MG63 (cell line): ENCODE data around the gene AGPAT2. TPM values are rescaled to one million over a fixed set of nuclear protein-coding genes. Genes with fewer than 3 reads are reported as not detected.

Experiments
- DNase-seq: peaks from one replicate; pipeline ENCODE4 v3.0.0-alpha.2; 2020
- H3K27me3 ChIP-seq: fragments of 250-450 bp; sonication (Bioruptor Pico); 2 replicates; pipeline ENCODE4 v1.5.1; 2020; ENCODE audit warnings: mild to moderate bottlenecking, moderate library complexity
- H3K36me3 ChIP-seq: fragments of 250-450 bp; sonication (Bioruptor Pico); 2 replicates; pipeline ENCODE4 v1.5.1; 2020; ENCODE audit warnings: mild to moderate bottlenecking, moderate library complexity
- H3K4me3 ChIP-seq: fragments of 250-450 bp; sonication (Bioruptor Pico); 2 replicates; pipeline ENCODE4 v1.5.1; 2020; ENCODE audit warnings: mild to moderate bottlenecking, moderate library complexity
- H3K9me3 ChIP-seq: fragments of 250-450 bp; sonication (Bioruptor Pico); 2 replicates; pipeline ENCODE4 v1.5.1; 2020; ENCODE audit warnings: mild to moderate bottlenecking, moderate library complexity
- total RNA-seq: library from RNA; depleted of rRNA; stranded (reverse); fragments of >200 nt; shearing (Covaris generic); gene quantifications from 2 replicates; pipeline ENCODE4 v1.2.3, GENCODE V29; 2014; ENCODE audit warnings: low replicate concordance

AGPAT2 gene
- total RNA-seq, 1 experiment from 2014 or later: 116 TPM

DNA sequence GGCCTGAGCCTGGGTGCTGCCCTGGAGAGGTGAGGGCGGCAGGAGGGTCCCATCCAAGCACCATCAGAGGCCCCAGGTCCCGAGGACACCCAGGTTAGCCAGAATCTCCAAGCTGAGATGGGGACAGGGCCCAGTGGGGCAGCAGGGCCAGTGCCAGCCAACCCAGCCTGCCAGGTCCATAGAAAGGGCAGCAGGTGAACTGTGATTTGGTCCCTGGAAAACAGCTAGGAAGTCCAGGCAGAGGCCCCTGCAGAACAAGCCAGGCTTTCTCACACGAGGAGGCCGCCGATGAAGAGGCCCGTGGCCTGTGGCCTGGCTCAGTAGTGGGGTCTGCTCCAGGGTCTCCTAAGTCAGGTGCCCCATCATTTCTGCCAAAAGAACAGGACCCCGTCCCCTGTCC is 2.0 kb downstream of the AGPAT2 start:
- H3K36me3 ChIP-seq: no peaks in the 10 kb centered on the region; the same call in 1 of the 2 replicates
- no peaks in the 10 kb centered on the region for H3K9me3 ChIP-seq
- H3K4me3 ChIP-seq: no peak overlapping the region
- no peaks in the 10 kb centered on the region for H3K27me3 ChIP-seq
- no peak for DNase-seq

DNA sequence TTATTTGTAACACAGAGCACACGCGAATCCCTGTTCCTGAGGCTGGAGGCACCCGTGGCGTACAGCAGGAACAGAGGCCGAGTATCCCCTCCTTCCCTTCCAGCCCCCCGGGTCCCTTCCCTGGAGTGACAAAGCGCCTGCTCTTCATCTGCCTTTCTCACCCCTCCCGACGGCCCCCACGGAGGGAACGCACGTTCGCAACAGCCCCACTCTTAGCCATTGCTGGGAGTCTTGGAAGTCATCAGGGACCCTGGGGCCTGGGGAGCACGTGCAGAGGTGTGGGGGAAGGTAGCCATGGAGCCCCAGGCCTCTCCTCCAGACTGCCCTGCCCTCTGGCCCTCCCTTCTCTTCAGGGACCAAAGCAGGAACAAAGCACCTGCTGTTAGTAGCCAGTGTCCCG is 2.5 kb downstream of the AGPAT2 start:
- no peak for DNase-seq
- Histone ChIP-seq H3K27me3 (no peaks in the 10 kb centered on the region), H3K9me3 (no peaks in the 10 kb centered on the region), H3K4me3 (no peak overlapping the region), H3K36me3 (no peaks in the 10 kb centered on the region; the same call in 1 of the 2 replicates)

DNA sequence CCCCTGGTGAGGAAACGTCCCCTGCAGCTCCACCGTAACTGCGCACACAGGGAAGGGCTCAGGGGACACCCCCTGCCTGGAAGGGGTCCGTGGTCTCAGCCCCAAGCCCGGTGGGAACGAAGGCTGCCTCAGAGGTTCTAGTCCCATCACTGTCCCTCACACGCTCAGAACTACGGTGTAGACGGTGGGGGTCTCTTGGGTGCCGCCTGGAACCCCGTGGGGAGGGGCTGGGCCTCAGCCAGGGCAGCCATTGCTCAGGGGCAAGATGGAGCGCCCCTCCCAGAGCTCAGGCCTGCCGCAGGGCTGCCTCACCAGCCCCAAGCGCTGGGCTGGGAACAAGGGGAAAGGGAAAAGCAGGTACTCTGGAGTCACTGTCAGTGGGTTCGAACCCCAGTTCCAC is 2.9 kb downstream of the AGPAT2 start:
- no peak overlapping the region for H3K4me3 ChIP-seq
- no peak for DNase-seq
- H3K27me3 ChIP-seq: no peaks in the 10 kb centered on the region
- no peaks in the 10 kb centered on the region for H3K9me3 ChIP-seq
- H3K36me3 ChIP-seq: no peaks in the 10 kb centered on the region; the same call in 1 of the 2 replicates

DNA sequence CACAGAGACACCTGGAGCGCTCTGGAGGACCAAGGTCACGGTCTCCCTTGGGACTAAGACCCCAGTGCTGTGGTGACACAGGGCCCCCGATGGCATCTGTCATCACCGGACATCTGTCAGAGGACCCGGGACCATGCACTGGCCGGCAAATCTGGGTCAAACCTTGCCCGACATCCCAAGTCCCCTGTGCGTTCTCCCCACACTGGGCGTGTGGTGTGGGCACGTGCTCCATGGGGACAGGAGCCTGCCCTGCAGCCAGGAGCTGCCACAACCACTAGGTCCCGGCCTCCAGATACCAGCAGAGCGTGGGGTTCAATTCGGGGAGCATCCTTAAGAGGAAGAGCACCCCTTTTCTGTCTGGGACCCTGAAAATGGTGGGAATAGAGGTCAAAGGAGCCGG is 3.5 kb downstream of the AGPAT2 start:
- H3K9me3 ChIP-seq: no peaks in the 10 kb centered on the region
- no peaks in the 10 kb centered on the region for H3K27me3 ChIP-seq
- DNase-seq: no peak
- H3K36me3 ChIP-seq: no peaks in the 10 kb centered on the region; the same call in 1 of the 2 replicates
- no peak overlapping the region for H3K4me3 ChIP-seq

DNA sequence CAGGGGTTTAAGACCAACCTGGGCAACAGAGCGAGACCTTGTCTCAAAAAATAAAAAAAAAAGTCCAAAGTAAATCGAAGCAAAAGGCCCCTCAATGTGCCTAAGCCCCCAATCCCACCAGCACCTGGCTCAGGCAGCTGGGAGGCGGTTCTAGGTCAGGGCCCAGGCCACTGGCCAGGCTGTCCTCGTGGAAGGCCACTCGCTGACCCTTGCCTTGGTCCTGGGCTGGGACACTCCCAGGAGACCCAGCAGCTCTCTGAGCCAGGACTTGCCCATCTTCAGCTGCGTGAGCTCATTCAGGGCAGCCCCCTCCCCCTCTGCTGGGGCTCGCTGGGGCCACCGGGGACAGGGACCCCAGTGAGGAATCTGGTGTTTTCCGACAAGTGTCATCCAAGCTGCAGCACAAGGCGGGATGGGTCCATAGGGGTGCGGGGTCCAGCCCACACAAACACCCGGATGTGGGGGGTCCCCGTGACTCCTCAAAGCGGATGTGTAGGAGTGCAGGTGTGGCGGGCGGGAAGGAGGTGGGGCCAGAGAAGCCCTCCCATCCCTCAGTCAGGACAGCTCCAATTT is 4.0 kb downstream of the AGPAT2 start:
- DNase-seq: no peak
- no peaks in the 10 kb centered on the region for H3K27me3 ChIP-seq
- no peaks in the 10 kb centered on the region; the same call in 1 of the 2 replicates for H3K36me3 ChIP-seq
- no peaks in the 10 kb centered on the region for H3K9me3 ChIP-seq
- H3K4me3 ChIP-seq: no peak overlapping the region

DNA sequence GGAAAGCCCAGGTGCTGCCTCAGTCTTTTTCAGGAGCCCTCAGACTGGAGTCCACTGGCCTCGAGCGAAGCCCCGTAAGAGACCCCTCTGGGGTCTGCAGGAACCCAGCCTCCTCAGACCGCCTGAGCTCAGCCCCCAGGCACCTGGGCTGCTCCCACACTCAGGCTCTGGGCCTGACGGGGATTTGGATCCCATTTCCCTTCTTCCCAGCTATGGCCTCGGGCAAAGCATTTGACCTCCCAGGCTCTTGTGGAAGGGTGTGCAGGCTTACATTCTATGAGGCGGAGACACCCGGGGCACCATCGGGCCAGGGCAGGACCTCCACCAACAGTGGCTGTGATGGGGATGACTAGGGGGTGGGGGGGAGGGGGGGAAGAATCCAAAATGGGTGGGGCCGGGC is 4.5 kb downstream of the AGPAT2 start:
- DNase-seq: no peak
- H3K27me3 ChIP-seq: no peaks in the 10 kb centered on the region
- no peak overlapping the region for H3K4me3 ChIP-seq
- H3K9me3 ChIP-seq: no peaks in the 10 kb centered on the region
- no peaks in the 10 kb centered on the region; the same call in 1 of the 2 replicates for H3K36me3 ChIP-seq

DNA sequence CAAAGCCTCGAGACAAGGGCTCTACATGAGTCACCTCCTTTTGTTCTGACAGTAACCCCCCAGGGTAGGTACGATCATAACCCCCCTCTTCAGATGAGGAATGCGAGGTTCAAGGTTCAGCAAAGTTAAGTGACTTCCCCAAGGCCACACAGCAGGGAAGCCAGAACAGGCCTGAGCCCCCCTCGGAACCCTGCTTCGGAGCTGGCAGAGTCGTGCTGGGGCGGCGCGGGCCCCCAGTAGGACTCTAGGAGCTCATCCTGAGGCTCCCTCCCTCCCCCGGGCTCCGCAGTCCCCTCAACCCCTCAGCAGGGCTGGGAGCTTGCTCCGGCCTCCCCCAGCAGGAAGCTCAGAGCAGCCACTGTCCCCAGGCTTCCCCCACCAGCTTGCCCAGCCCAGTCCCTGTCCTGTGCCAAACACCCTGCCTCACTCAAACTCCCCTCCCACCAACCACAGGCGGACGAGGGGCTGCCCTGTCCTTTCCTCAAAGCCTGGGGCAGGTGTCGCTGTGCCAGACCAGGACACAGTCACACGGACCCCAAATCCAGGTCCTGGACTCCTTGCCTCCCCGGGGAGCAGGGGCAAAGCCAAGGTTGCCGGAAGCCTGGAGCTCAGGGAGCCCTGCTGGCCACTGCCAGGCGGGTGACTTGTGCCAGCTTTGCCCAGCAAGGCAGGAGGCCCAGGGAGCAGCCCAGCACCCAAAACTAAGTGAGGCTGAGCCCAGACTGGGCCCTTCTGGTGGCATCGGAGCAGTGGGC is 5.1 kb downstream of the AGPAT2 start:
- DNase-seq: no peak
- H3K4me3 ChIP-seq: no peak overlapping the region
- no peaks in the 10 kb centered on the region for H3K9me3 ChIP-seq
- H3K36me3 ChIP-seq: no peaks in the 10 kb centered on the region; the same call in 1 of the 2 replicates
- no peaks in the 10 kb centered on the region for H3K27me3 ChIP-seq

DNA sequence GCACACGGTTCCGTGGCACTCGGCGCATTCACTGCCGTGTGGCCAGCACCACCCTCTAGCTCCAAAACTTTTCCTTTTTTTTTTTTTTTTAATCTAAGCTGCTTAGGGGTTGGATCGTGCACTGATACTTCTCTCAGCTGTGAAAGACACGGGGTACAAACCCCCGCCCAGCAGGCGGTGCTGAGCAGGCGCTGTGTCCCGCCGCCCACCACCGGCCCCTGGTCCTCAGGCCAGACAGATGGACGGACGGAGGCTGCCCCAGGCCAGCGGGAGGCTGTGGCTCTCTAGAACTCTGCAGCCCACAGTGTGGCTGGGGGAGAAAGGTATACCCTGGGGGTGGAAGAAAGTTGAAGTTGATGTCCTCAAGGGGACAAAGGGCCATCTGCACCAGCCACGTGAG is 6.2 kb downstream of the AGPAT2 start:
- Histone ChIP-seq H3K9me3 (no peaks in the 10 kb centered on the region), H3K36me3 (peaks cover 4% of the 10 kb centered on the region), H3K27me3 (no peaks in the 10 kb centered on the region), H3K4me3 (no peak overlapping the region)
- DNase-seq: no peak

DNA sequence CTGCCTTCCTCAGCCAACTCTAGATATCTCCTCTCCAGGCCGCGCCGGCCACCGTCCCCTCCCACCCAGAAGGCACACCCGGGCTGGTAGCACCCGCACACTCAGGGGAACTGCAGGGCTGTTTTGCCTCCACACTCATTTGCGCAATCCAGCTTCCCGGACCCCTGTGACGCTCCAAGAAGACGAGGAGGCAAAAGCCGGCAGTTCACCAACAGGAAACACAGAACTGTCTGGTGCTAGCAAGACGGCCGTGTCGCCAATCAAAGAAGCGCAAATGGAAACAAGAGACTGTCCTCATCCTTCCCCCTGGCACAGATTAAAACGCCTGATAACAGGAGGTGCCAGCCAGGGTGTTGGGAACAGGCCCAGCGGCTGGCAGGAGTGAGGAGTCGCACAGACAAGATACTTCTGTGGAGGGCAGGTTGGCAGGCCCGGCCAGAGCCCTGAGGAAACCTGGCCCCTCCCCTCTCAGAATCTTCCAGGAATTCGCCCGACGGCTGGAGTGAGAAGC is 7.8 kb downstream of the AGPAT2 start:
- peaks cover 4% of the 10 kb centered on the region; the same call in 1 of the 2 replicates for H3K36me3 ChIP-seq
- no peaks in the 10 kb centered on the region for H3K9me3 ChIP-seq
- H3K4me3 ChIP-seq: no peak overlapping the region
- no peak for DNase-seq
- no peaks in the 10 kb centered on the region for H3K27me3 ChIP-seq

DNA sequence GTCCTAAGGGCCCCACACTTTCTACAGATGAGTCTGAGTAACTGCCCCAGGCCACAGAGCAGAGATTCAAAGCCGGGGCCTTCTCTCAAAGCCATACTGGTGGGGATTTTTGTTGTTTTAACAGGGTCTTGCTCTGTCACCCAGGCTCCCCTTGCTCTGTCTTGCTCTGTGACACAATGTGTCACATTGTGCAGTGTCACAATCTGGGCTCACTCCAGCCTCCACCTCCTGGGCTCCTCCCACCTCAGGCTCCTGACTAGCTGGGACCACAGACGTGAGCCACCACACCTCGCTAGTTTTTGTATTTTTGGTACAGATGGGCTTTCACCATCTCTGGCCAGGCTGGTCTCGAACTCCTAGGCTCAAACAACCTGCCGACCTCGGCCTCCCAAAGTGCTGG is 8.6 kb downstream of the AGPAT2 start:
- Histone ChIP-seq H3K4me3 (no peak overlapping the region), H3K27me3 (no peaks in the 10 kb centered on the region), H3K9me3 (no peaks in the 10 kb centered on the region), H3K36me3 (peaks cover 6% of the 10 kb centered on the region; the same call in 1 of the 2 replicates)
- no peak for DNase-seq

DNA sequence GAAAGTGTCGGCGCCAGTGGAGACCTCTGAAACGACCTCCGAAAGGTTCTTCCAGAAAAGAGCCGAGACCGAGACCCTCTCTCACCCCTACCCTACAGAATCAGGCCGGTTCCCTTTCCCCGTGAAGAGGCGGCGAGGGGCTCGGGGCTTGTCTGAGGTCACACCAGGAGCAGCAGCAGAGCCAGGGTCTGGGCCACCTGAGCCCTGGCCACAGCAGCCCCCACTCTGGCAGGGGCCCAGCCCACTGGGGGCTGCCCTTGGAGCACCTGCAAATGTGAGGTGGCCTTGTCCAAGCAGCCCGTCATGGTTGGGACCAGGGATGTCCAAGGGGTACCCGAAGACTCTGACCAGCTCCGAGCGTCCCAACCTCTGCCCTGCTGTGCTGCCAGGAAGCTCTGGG is 9.2 kb downstream of the AGPAT2 start:
- H3K36me3 ChIP-seq: peaks cover 6% of the 10 kb centered on the region; the same call in 1 of the 2 replicates
- no peaks in the 10 kb centered on the region for H3K9me3 ChIP-seq
- no peak for DNase-seq
- no peak overlapping the region for H3K4me3 ChIP-seq
- H3K27me3 ChIP-seq: no peaks in the 10 kb centered on the region

DNA sequence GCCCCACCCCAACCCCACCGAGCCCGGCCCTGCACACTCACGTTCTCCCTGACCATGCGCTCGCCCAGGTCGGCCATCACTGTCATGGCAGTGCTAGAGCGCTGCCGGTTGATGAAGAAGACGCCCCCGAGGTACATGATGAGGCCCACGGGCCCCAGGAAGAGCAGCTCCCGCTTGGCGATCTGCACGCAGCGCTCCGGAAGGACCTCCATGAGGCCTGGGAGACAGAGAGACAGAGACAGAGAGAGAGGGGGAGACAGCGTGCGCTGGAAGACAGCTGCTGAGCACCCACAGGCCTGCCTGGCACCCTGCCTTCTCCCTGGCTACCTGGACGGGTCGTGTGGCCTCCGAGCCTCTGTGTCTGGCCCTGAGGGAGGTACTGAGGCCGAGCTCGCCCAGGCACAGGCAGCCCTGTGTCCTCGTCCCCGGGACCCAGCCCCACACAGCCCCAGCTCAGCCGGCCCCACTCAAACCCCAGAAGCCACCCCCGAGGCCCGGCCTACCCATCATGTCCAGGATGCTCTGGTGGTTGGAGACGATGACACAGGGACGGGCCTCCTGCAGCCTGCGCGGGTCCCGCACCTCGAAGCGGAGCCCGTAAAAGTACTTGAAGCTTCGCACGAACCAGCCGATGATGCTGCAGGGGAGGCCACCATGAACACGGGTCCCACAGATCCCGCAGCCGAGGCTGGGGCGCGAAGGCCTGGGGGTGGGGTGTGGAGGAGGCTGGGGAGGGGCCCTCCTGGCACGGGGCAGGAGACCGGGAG is 10.2 kb downstream of the AGPAT2 start:
- DNase-seq: no peak
- Histone ChIP-seq H3K27me3 (no peaks in the 10 kb centered on the region), H3K9me3 (no peaks in the 10 kb centered on the region), H3K4me3 (no peak overlapping the region), H3K36me3 (peaks cover 6% of the 10 kb centered on the region; the same call in 1 of the 2 replicates)

DNA sequence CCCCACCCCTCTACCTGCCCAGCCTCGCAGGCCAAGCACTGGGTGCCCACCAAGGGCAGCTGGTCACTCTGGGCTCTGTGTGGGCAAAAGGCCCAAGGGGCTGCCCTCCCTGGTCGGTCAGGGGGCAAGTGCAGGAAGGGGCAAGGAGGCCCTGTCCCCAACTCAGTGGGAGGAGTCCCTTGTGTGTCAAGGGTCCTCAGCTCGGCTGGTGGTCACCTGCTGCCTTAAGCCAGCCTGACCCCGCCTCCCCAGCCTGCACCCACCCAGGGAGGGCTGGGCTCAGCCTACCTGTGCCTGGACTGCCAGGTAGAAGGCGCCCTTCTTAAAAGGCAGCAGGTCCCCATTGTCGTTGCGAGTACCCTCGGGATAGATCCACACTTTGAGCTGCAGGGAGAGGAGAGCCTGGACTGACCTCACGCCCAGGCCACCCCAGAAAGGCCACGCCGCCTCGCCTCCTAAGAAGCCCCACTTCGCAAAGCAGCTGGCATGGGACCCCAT is 10.9 kb downstream of the AGPAT2 start:
- Histone ChIP-seq H3K9me3 (no peaks in the 10 kb centered on the region), H3K27me3 (no peaks in the 10 kb centered on the region), H3K4me3 (no peak overlapping the region), H3K36me3 (peaks cover 6% of the 10 kb centered on the region; the same call in 1 of the 2 replicates)
- DNase-seq: no peak

DNA sequence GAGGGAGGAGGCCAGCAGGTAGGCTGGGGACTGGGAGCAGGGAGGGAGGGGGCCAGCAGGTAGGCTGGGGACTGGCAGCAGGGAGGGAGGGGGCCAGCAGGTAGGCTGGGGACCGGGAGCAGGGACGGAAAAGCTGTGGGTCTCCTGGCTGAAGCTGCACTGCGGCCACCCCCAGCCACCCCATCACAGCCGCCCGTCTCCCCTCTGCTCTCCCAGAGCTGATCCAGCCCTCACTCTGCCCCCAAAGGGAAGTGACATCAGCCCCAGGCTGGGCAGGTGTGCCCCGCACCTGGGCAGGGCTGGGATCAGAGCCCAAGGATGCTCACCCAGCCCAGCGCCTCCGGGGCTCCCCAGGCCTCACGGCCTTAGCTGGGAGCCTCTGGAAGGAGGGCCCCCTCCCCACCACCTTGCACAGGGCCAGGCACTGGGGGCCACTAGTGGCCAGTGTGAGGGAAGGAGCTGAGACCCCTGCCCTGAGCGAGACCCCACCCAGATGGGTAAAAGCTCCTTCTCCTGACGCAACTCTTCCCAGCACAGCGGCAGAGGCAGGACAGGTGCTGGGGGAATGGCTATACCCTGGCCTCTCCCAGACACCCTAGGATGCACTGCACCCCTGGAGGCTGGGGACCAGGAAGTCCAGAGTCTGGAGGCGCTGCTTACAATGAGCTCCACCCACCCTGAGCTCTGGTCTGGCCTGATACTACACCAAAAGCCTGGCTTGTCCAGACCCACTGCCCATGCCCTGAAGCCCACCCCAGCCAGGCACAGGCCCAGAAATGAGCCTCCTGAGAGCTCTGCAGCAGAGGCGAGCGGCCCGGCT is 11.6 kb downstream of the AGPAT2 start:
- Histone ChIP-seq H3K9me3 (no peaks in the 10 kb centered on the region), H3K27me3 (no peaks in the 10 kb centered on the region), H3K4me3 (no peak overlapping the region), H3K36me3 (peaks cover 6% of the 10 kb centered on the region; the same call in 1 of the 2 replicates)
- no peak for DNase-seq

DNA sequence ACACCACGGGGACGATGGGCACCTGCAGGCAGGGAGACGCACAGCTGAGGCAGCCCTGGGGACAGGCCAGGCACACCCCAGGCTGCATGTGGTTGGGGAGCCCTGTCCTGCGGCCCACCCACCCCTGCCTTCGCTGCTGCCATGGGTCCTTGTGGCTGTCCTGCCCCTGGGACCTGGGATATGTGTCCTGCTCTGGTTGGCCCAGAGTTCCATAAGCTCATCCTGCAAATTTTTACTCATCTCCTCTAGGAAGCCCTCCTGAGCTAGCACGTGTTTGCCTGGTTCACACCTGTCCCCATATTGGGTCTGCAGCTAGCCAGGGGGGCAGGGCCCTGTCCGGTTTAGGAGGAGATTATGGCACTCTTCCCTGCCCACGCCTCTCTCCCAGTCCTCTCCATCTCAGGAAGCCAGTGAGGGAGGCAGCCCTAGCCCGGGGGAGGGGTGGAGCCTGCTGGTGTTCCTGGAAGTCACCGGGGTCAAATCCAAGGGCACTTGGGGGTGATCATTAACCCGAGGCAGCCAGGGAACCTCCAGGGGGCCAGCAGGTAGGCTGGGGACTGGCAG is 12.4 kb downstream of the AGPAT2 start:
- H3K27me3 ChIP-seq: no peaks in the 10 kb centered on the region
- H3K9me3 ChIP-seq: no peaks in the 10 kb centered on the region
- H3K4me3 ChIP-seq: no peak overlapping the region
- peaks cover 6% of the 10 kb centered on the region; the same call in 1 of the 2 replicates for H3K36me3 ChIP-seq
- DNase-seq: no peak
